ENCODE data around the gene IL4.

Gene IL4

DNA sequence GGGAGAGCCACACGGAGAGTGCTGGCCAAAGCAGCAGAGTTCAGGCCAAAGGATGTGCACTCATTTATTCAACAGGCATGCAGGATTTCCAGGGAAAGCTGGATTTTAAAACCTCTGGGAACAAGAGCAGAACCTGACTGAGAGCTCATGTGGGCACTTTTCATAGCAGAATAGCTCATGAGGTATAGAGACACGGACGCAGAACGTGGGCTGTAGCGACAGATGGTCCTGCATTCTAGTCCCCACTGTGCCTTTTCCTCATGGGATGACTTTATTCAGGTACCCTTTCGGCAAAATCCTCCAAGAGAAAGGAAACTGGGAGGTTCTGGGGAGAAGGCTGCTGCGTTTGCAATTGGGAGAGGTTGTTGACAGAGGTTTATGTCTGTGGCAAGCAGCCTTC is 5.4 kb downstream of the IL4 start:
- no peak for DNase-seq
- TF ChIP-seq, protein P1, sequence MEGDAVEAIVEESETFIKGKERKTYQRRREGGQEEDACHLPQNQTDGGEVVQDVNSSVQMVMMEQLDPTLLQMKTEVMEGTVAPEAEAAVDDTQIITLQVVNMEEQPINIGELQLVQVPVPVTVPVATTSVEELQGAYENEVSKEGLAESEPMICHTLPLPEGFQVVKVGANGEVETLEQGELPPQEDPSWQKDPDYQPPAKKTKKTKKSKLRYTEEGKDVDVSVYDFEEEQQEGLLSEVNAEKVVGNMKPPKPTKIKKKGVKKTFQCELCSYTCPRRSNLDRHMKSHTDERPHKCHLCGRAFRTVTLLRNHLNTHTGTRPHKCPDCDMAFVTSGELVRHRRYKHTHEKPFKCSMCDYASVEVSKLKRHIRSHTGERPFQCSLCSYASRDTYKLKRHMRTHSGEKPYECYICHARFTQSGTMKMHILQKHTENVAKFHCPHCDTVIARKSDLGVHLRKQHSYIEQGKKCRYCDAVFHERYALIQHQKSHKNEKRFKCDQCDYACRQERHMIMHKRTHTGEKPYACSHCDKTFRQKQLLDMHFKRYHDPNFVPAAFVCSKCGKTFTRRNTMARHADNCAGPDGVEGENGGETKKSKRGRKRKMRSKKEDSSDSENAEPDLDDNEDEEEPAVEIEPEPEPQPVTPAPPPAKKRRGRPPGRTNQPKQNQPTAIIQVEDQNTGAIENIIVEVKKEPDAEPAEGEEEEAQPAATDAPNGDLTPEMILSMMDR (IDR thresholded peaks at IDR 0.05): no peak
- no peak overlapping the region for H3K4me3 Mint-ChIP-seq
- peaks cover 15% of the 10 kb centered on the region for H3K27me3 Mint-ChIP-seq (ENCODE audit: low read depth, poor library complexity)
- no peaks in the 10 kb centered on the region for H3K36me3 Mint-ChIP-seq (ENCODE audit: low read depth)
- H3K4me1 Mint-ChIP-seq: peaks cover 4% of the 10 kb centered on the region
- no peak overlapping the region for H3K27ac Mint-ChIP-seq
- no peaks in the 10 kb centered on the region for H3K9me3 Mint-ChIP-seq

DNA sequence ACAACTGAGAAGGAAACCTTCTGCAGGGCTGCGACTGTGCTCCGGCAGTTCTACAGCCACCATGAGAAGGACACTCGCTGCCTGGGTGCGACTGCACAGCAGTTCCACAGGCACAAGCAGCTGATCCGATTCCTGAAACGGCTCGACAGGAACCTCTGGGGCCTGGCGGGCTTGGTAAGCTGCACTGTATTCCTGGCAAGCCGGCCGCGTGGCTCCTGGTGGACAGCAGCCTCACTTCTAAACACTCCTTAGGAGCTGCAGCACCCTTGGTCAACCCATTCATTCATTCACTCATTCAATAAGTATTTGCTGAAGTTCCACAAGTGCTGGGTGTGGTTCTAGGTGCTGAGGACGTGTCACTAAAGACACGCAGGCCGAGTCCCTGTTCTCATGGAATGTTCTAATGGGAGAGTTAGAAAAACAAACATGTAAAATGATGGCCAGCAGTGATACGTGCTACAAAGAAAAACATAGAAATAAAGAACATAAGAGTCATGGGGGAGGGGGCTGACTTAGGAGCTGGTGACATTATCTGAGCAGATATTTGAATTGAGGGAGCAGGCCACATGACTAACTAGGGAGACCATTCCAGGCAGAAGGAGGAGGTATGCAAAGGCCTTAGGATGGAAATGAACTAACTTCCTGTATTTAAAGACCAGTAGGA is 6.1 kb downstream of the IL4 start:
- Mint-ChIP-seq H3K27me3 (ENCODE audit: low read depth, poor library complexity) (peaks cover 15% of the 10 kb centered on the region), H3K27ac (no peak overlapping the region), H3K4me1 (peaks cover 4% of the 10 kb centered on the region), H3K9me3 (no peaks in the 10 kb centered on the region), H3K36me3 (ENCODE audit: low read depth) (no peaks in the 10 kb centered on the region), H3K4me3 (no peak overlapping the region)
- TF ChIP-seq, protein P1 (IDR thresholded peaks at IDR 0.05): no peak
- no peak for DNase-seq

GRCh38 chr5:132680780-132681475 is 7.1 kb downstream of the IL4 start:
- no peaks in the 10 kb centered on the region for H3K36me3 Mint-ChIP-seq (ENCODE audit: low read depth)

GRCh38 chr5:132681476-132681831 is 7.7 kb downstream of the IL4 start:
- no peaks in the 10 kb centered on the region for H3K36me3 Mint-ChIP-seq (ENCODE audit: low read depth)
- H3K4me3 Mint-ChIP-seq: no peak overlapping the region
- no peaks in the 10 kb centered on the region for H3K9me3 Mint-ChIP-seq
- H3K27ac Mint-ChIP-seq: no peak overlapping the region
- TF ChIP-seq, protein P1 (IDR thresholded peaks at IDR 0.05): no peak
- H3K4me1 Mint-ChIP-seq: peaks cover 4% of the 10 kb centered on the region
- peaks cover 13% of the 10 kb centered on the region for H3K27me3 Mint-ChIP-seq (ENCODE audit: low read depth, poor library complexity)
- no peak for DNase-seq

More at GRCh38 chr5:132680780-132681475, 7.1 kb downstream of the IL4 start:
- no peak for DNase-seq
- TF ChIP-seq, protein P1 (IDR thresholded peaks at IDR 0.05): no peak
- Mint-ChIP-seq H3K4me1 (peaks cover 4% of the 10 kb centered on the region), H3K27ac (no peak overlapping the region), H3K4me3 (no peak overlapping the region), H3K27me3 (ENCODE audit: low read depth, poor library complexity) (peaks cover 9% of the 10 kb centered on the region), H3K9me3 (no peaks in the 10 kb centered on the region)

- H3K9me3 Mint-ChIP-seq: no peaks in the 10 kb centered on the region
- H3K27ac Mint-ChIP-seq: no peak overlapping the region
- peaks cover 14% of the 10 kb centered on the region for H3K27me3 Mint-ChIP-seq (ENCODE audit: low read depth, poor library complexity)
- TF ChIP-seq, protein P1 (IDR thresholded peaks at IDR 0.05): no peak
- H3K36me3 Mint-ChIP-seq (ENCODE audit: low read depth): no peaks in the 10 kb centered on the region
- DNase-seq: no peak
- peaks cover 4% of the 10 kb centered on the region for H3K4me1 Mint-ChIP-seq
- no peak overlapping the region for H3K4me3 Mint-ChIP-seq
Observed at GRCh38 chr5:132681983-132682382, 8.2 kb downstream of the IL4 start.

DNA sequence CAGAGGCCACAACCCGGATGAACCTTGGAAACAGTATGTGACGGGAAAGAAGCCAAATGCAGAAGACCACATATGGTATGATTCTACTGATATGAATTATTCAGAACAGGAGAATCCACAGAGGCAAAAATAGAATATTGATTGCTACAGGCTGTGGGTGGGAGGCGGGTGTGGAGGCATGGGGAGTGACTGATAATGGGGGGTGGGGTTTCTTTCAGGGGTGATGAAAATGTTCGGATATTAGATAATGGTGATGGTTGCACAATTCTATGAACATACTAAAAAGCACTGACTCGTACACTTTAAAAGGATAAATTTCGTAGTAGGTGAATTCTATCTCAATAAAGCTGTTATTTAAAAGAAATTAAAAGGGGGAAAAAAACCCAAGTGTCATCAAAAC is 10.7 kb downstream of the IL4 start:
- H3K36me3 Mint-ChIP-seq (ENCODE audit: low read depth): peaks cover 2% of the 10 kb centered on the region
- H3K27ac Mint-ChIP-seq: no peak overlapping the region
- no peak overlapping the region for H3K4me3 Mint-ChIP-seq
- H3K4me1 Mint-ChIP-seq: peaks cover 4% of the 10 kb centered on the region
- H3K9me3 Mint-ChIP-seq: no peaks in the 10 kb centered on the region
- TF ChIP-seq, protein P1 (IDR thresholded peaks at IDR 0.05): no peak
- no peak for DNase-seq
- peaks cover 12% of the 10 kb centered on the region for H3K27me3 Mint-ChIP-seq (ENCODE audit: low read depth, poor library complexity)

Measured in nephron progenitor cell (in vitro differentiated cells).